Osteocyte (in vitro differentiated cells): ENCODE measurements around the gene GLRA2. TPM values are rescaled to one million over a fixed set of nuclear protein-coding genes. Genes with fewer than 3 reads are reported as not detected.

Source experiments
- DNase-seq: peaks from one replicate; pipeline ENCODE4 v3.0.0; 2021; ENCODE audit warnings: mixed read lengths; ENCODE audit not compliant: unreplicated experiment; ENCODE audit errors: extremely low spot score
- H3K27ac Mint-ChIP-seq: one replicate; pipeline ENCODE4 v1.8.0; 2021; ENCODE audit warnings: mild to moderate bottlenecking, mixed read lengths; ENCODE audit not compliant: unreplicated experiment
- H3K27me3 Mint-ChIP-seq: one replicate; pipeline ENCODE4 v1.8.0; 2021; ENCODE audit warnings: mixed read lengths; ENCODE audit not compliant: unreplicated experiment
- H3K36me3 Mint-ChIP-seq: one replicate; pipeline ENCODE4 v1.8.0; 2021; ENCODE audit warnings: mixed read lengths; ENCODE audit not compliant: unreplicated experiment
- H3K4me1 Mint-ChIP-seq: one replicate; pipeline ENCODE4 v1.8.0; 2021; ENCODE audit warnings: mixed read lengths; ENCODE audit not compliant: unreplicated experiment
- H3K4me3 Mint-ChIP-seq: one replicate; pipeline ENCODE4 v1.8.0; 2021; ENCODE audit warnings: mild to moderate bottlenecking, moderate library complexity, mixed read lengths; ENCODE audit not compliant: unreplicated experiment
- H3K9me3 Mint-ChIP-seq: one replicate; pipeline ENCODE4 v1.8.0; 2021; ENCODE audit warnings: mixed read lengths; ENCODE audit not compliant: unreplicated experiment
- total RNA-seq: library from RNA; stranded (reverse); gene quantifications from 2 replicates; pipeline ENCODE4 v1.2.1, GENCODE V29; 2021
- TF ChIP-seq, protein P1 (sequence below): fragments of 200-600 bp; sonication (generic); IDR thresholded peaks from 2 replicates; pipeline ENCODE4 v1.5.0; 2021; ENCODE audit warnings: antibody characterized with exemption, mild to moderate bottlenecking, moderate library complexity

Gene GLRA2
- total RNA-seq, 1 donor from 2014 or later, result not detected

GRCh38 chrX:14564058-14564457 lies 34.7 kb downstream of the GLRA2 start:
- Mint-ChIP-seq H3K4me1 (no peaks in the 10 kb centered on the region), H3K27me3 (no peaks in the 10 kb centered on the region), H3K9me3 (peaks cover 37% of the 10 kb centered on the region), H3K27ac (no peak overlapping the region), H3K36me3 (no peaks in the 10 kb centered on the region), H3K4me3 (no peak overlapping the region)
- TF ChIP-seq, protein P1, sequence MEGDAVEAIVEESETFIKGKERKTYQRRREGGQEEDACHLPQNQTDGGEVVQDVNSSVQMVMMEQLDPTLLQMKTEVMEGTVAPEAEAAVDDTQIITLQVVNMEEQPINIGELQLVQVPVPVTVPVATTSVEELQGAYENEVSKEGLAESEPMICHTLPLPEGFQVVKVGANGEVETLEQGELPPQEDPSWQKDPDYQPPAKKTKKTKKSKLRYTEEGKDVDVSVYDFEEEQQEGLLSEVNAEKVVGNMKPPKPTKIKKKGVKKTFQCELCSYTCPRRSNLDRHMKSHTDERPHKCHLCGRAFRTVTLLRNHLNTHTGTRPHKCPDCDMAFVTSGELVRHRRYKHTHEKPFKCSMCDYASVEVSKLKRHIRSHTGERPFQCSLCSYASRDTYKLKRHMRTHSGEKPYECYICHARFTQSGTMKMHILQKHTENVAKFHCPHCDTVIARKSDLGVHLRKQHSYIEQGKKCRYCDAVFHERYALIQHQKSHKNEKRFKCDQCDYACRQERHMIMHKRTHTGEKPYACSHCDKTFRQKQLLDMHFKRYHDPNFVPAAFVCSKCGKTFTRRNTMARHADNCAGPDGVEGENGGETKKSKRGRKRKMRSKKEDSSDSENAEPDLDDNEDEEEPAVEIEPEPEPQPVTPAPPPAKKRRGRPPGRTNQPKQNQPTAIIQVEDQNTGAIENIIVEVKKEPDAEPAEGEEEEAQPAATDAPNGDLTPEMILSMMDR, result no peak
- DNase-seq, result no peak

DNA sequence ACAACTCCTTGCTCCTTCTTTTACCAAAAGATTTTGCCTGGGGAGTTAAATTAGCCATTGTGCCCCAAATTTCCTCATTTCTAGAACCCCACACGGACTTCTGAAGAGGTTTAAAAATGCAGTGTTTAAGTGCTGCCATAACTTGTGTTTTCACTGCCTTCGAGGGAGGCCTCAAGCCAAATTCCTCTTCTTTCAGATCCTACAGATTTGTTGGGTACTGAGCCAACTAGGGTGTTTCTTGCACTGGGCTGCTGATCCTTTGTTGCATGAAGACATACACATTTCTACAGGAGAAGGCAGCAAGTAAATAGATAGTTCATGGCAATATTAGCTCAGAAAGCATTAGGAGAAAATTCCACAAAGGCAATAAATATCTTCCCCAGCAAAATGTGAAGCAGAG lies 43.8 kb downstream of the GLRA2 start:
- Mint-ChIP-seq H3K27ac (no peak overlapping the region), H3K4me1 (no peaks in the 10 kb centered on the region), H3K4me3 (no peak overlapping the region), H3K9me3 (peaks cover 4% of the 10 kb centered on the region), H3K27me3 (no peaks in the 10 kb centered on the region), H3K36me3 (no peaks in the 10 kb centered on the region)
- DNase-seq, result no peak
- TF ChIP-seq, protein P1, result no peak

DNA sequence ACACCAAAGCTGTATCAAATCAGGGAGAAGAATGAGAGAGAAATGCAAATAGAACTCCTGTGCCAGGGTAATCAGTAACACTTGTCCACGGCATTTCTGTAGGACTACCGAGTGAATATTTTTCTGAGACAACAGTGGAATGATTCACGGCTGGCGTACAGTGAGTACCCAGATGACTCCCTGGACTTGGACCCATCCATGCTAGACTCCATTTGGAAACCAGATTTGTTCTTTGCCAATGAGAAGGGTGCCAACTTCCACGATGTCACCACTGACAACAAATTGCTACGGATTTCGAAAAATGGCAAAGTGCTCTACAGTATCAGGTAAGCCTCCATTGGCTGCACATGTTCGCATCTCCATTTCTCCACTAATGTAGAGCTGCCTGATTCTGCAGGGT lies 51.7 kb downstream of the GLRA2 start:
- Mint-ChIP-seq H3K36me3 (no peaks in the 10 kb centered on the region), H3K4me3 (no peak overlapping the region), H3K4me1 (no peaks in the 10 kb centered on the region), H3K27ac (no peak overlapping the region), H3K27me3 (no peaks in the 10 kb centered on the region), H3K9me3 (peaks cover 10% of the 10 kb centered on the region)
- TF ChIP-seq, protein P1, result no peak
- DNase-seq, result no peak

DNA sequence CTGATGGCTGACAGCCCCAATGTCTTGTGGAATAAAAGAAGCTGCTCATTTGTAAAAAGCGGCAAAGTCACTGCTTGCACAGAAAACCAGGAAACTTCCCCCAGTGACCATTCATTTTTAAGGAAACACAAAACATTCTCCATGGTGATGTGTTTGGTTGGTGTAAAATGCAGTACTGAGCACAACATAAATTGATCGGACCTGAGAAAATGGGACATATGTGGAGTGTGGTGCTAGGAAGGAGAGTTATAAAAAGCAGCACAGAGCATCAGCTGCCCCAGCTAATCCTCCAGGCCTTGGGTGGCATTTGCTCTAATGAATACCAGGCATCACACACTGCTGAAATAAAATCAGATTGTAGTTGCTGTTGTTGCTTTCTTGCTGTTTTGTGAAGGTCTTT lies 55.2 kb downstream of the GLRA2 start:
- Mint-ChIP-seq H3K9me3 (peaks cover 26% of the 10 kb centered on the region), H3K4me1 (no peaks in the 10 kb centered on the region), H3K4me3 (no peak overlapping the region), H3K27me3 (no peaks in the 10 kb centered on the region), H3K36me3 (no peaks in the 10 kb centered on the region), H3K27ac (no peak overlapping the region)
- TF ChIP-seq, protein P1, result no peak
- DNase-seq, result no peak

DNA sequence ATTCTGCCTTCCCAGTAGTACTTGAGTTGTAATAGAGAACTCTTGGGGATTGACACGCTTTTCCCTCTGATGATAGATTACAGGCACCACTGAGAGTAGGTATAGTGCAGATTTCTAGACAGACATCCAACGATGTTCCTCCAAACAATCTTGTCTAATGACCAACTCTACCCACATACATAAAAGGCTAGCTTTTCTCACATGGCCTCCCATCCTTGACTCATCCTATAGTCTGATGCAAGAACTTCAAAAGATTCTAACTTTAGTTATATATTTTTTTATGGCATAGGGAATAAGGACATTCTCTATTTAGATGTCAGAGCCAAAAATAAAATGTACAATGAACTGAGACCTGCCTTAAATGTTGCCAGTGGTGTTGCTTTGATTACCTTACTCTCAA lies 60.9 kb downstream of the GLRA2 start:
- no peak for DNase-seq
- Mint-ChIP-seq H3K36me3 (no peaks in the 10 kb centered on the region), H3K27me3 (no peaks in the 10 kb centered on the region), H3K9me3 (peaks cover 43% of the 10 kb centered on the region), H3K4me1 (no peaks in the 10 kb centered on the region), H3K27ac (no peak overlapping the region), H3K4me3 (no peak overlapping the region)
- TF ChIP-seq, protein P1, result no peak
